VCaP (cell line): ENCODE results near the gene ATP8A2.
A peak's percentile ranks its signal among the peaks of the same experiment; 100 is the strongest.

Source experiments
- H3K27ac ChIP-seq: fragments of 450-650 bp; 2 replicates; pipeline ENCODE4 v1.5.1; 2017
- TF ChIP-seq, protein P1 (sequence below): fragments of 450-650 bp; conservative IDR thresholded peaks from 2 replicates; pipeline ENCODE4 v1.5.1; 2017; ENCODE audit warnings: mild to moderate bottlenecking, moderate library complexity

Gene ATP8A2

GRCh38 chr13:25978961-25979360, 607.2 kb downstream of the ATP8A2 start:
- TF ChIP-seq, protein P1, sequence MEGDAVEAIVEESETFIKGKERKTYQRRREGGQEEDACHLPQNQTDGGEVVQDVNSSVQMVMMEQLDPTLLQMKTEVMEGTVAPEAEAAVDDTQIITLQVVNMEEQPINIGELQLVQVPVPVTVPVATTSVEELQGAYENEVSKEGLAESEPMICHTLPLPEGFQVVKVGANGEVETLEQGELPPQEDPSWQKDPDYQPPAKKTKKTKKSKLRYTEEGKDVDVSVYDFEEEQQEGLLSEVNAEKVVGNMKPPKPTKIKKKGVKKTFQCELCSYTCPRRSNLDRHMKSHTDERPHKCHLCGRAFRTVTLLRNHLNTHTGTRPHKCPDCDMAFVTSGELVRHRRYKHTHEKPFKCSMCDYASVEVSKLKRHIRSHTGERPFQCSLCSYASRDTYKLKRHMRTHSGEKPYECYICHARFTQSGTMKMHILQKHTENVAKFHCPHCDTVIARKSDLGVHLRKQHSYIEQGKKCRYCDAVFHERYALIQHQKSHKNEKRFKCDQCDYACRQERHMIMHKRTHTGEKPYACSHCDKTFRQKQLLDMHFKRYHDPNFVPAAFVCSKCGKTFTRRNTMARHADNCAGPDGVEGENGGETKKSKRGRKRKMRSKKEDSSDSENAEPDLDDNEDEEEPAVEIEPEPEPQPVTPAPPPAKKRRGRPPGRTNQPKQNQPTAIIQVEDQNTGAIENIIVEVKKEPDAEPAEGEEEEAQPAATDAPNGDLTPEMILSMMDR, result no peak
- peak overlapping the region; percentile 71 for H3K27ac ChIP-seq

GRCh38 chr13:25979371-25979770, 607.6 kb downstream of the ATP8A2 start:
- TF ChIP-seq, protein P1, result no peak
- H3K27ac ChIP-seq, result peak overlapping the region; percentile 71; the same call in 1 of the 2 replicates

DNA sequence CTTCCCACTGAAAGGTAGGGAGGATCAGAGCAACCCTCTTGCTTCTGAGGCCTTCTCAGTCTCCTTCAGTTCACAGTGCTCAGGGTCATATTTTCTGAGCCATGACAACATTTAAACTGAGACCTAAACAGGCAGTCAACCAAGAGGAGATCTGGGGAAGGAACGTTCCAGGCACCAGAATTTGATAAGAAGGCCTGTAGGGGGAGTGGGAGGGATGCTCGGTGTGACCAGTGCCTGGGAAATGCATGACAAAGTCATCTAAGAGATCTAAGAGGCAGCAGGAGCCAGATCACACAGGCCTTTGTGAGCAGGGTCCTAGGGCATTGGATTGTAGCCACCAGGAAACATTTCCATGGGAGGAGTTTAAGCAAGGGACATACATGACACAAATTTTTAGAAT, 608.5 kb downstream of the ATP8A2 start:
- TF ChIP-seq, protein P1, result peak; percentile 51
- peak overlapping the region; percentile 71 for H3K27ac ChIP-seq

GRCh38 chr13:25981060-25981459, 609.3 kb downstream of the ATP8A2 start:
- TF ChIP-seq, protein P1, result no peak
- H3K27ac ChIP-seq, result peak overlapping the region; percentile 71

DNA sequence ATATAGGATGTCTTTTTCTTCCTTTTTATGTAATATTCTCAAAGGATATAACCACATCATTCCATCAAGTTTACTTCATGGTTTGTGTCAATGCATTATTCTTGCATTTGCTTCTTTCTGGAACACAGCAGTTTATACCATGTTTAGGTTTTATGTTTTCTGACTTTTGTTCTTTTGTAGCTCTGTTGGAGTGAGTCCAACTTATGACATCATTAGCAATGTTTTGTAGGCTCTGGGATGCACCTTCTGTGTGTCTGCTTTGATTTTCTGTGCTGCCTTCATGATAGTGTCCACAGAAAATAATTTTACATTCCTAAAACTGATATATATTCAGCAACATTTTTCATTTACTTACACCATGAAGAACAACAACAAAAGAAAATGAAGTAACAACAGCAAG, 611.1 kb downstream of the ATP8A2 start:
- no peak overlapping the region for H3K27ac ChIP-seq
- TF ChIP-seq, protein P1, result no peak

- TF ChIP-seq, protein P1, result no peak
- no peak overlapping the region for H3K27ac ChIP-seq
Observed at GRCh38 chr13:25987987-25988386, 616.2 kb downstream of the ATP8A2 start.

DNA sequence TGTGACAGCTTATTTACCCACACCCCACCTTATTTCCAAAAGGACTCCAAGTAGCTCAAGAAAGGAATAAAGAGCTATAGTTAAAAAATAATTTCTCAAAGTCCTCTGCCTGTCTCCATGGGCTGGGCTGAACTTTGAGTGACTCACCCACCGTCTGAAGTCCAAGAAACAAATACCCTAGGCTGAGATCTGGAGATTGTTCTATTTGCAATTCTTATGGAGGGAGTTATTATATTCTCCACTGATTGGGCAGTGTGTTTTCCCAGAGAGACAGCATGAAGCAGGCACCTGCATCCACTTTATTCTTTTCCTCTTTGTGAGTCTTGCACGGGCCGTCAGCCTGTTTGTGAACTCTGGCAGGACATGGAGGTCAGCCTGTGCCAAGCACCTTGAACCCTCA, 616.9 kb downstream of the ATP8A2 start:
- H3K27ac ChIP-seq, result no peak overlapping the region
- TF ChIP-seq, protein P1, result no peak
